DND-41 (cell line): ENCODE measurements around the gene CATSPERZ.

Experiments used
- ATAC-seq: fragments of 200-7000 bp; cut with Tn5 transposase; 3 replicates; pipeline ENCODE4 v1.9.1; 2021; ENCODE audit warnings: low read depth; ENCODE audit not compliant: insufficient read depth
- DNase-seq: peaks from one replicate; pipeline ENCODE4 v3.0.0-alpha.2; 2020
- H2AFZ ChIP-seq: 2 replicates; pipeline ENCODE4 v1.6.0; 2012; ENCODE audit warnings: low read depth, low read length
- H3K27ac ChIP-seq: 2 replicates; pipeline ENCODE4 v1.5.1; 2012; ENCODE audit warnings: low read length, inconsistent platforms
- H3K27me3 ChIP-seq: fragments of 200-600 bp; sonication (generic); 2 replicates; pipeline ENCODE4 v1.6.0; 2012; ENCODE audit warnings: low read length, mild to moderate bottlenecking, inconsistent platforms; ENCODE audit not compliant: insufficient read depth, poor library complexity
- H3K36me3 ChIP-seq: 2 replicates; pipeline ENCODE4 v1.5.1; 2012; ENCODE audit warnings: low read length, inconsistent platforms; ENCODE audit not compliant: insufficient read depth
- H3K4me1 ChIP-seq: 2 replicates; pipeline ENCODE4 v1.5.1; 2012; ENCODE audit warnings: mild to moderate bottlenecking, low read length; ENCODE audit not compliant: insufficient read depth
- H3K4me2 ChIP-seq: 2 replicates; pipeline ENCODE4 v1.6.0; 2012; ENCODE audit warnings: mild to moderate bottlenecking, moderate library complexity, low read length, inconsistent platforms; ENCODE audit not compliant: insufficient read depth
- H3K4me3 ChIP-seq, 2 experiments: fragments of 200-600 bp in 1 of 2; shearing (Covaris generic) in 1 of 2; 2 replicates each; pipeline ENCODE4 v1.5.1; 2012 to 2016; ENCODE audit warnings: inconsistent platforms in 2 of 2, low read length in 2 of 2, mild to moderate bottlenecking in 2 of 2, low read depth in 1 of 2, moderate library complexity in 1 of 2
- H3K79me2 ChIP-seq: 2 replicates; pipeline ENCODE4 v1.6.0; 2012; ENCODE audit warnings: low read length, inconsistent platforms; ENCODE audit not compliant: insufficient read depth
- H3K9ac ChIP-seq: 2 replicates; pipeline ENCODE4 v1.6.0; 2012; ENCODE audit warnings: low read depth, mild to moderate bottlenecking, inconsistent platforms, low read length, moderate library complexity
- H3K9me3 ChIP-seq: 2 replicates; pipeline ENCODE4 v1.5.1; 2012; ENCODE audit warnings: low read length, moderate library complexity, mild to moderate bottlenecking, inconsistent platforms; ENCODE audit not compliant: insufficient read depth, severe bottlenecking
- H4K20me1 ChIP-seq: 2 replicates; pipeline ENCODE4 v1.6.0; 2012; ENCODE audit warnings: low read length; ENCODE audit not compliant: insufficient read depth
- EZH2 ChIP-seq: IDR thresholded peaks from 3 replicates; pipeline ENCODE4 v1.6.1; 2012; ENCODE audit warnings: borderline replicate concordance, low read depth, mild to moderate bottlenecking, moderate library complexity, low read length, inconsistent platforms; ENCODE audit not compliant: severe bottlenecking
- TF ChIP-seq, protein P1 (sequence below): IDR thresholded peaks from 2 replicates; pipeline ENCODE4 v1.5.1; 2012; ENCODE audit warnings: borderline replicate concordance, low read length, moderate library complexity, mild to moderate bottlenecking; ENCODE audit not compliant: poor library complexity, severe bottlenecking; ENCODE audit errors: extremely low read depth

CATSPERZ gene

GRCh38 chr11:64283092-64283491, 17.1 kb upstream of the CATSPERZ start:
- no peak overlapping the region for H3K27ac ChIP-seq
- H3K9me3 ChIP-seq = no peaks in the 10 kb centered on the region
- H3K4me3 ChIP-seq = 0 out of 4 replicates have a peak overlapping the region, but pooled peaks of 1 of the 2 experiments have one; percentile 67
- H3K79me2 ChIP-seq = peaks cover 32% of the 10 kb centered on the region
- ATAC-seq (no peak), DNase-seq (no peak)
- H4K20me1 ChIP-seq = no peaks in the 10 kb centered on the region
- peaks cover 36% of the 10 kb centered on the region for H3K4me1 ChIP-seq
- peak overlapping the region; percentile 83 for H3K4me2 ChIP-seq
- TF ChIP-seq, protein P1, sequence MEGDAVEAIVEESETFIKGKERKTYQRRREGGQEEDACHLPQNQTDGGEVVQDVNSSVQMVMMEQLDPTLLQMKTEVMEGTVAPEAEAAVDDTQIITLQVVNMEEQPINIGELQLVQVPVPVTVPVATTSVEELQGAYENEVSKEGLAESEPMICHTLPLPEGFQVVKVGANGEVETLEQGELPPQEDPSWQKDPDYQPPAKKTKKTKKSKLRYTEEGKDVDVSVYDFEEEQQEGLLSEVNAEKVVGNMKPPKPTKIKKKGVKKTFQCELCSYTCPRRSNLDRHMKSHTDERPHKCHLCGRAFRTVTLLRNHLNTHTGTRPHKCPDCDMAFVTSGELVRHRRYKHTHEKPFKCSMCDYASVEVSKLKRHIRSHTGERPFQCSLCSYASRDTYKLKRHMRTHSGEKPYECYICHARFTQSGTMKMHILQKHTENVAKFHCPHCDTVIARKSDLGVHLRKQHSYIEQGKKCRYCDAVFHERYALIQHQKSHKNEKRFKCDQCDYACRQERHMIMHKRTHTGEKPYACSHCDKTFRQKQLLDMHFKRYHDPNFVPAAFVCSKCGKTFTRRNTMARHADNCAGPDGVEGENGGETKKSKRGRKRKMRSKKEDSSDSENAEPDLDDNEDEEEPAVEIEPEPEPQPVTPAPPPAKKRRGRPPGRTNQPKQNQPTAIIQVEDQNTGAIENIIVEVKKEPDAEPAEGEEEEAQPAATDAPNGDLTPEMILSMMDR = no peak
- TF ChIP-seq EZH2 = no peak
- H3K9ac ChIP-seq = peak overlapping the region; percentile 74
- peaks cover 29% of the 10 kb centered on the region for H3K36me3 ChIP-seq
- no peak overlapping the region for H2AFZ ChIP-seq
- H3K27me3 ChIP-seq = no peaks in the 10 kb centered on the region

GRCh38 chr11:64284048-64284961, 15.9 kb upstream of the CATSPERZ start, which contains the start of gene BAD:
TSS of gene BAD (minus strand) at chr11:64284665. CDS start at chr11:64284368, 297 bp downstream.
- TF ChIP-seq, protein P1 = peak; percentile 20
- TF ChIP-seq EZH2 = no peak
- H3K9me3 ChIP-seq = no peaks in the 10 kb centered on the region
- H4K20me1 ChIP-seq = no peaks in the 10 kb centered on the region
- no peaks in the 10 kb centered on the region for H3K27me3 ChIP-seq
- H3K9ac ChIP-seq = peak within 1 kb of the TSS; percentile 74
- peaks cover 30% of the 10 kb centered on the region for H3K79me2 ChIP-seq
- ATAC-seq = peak; percentile 89
- peak; percentile 95 for DNase-seq
- peak within 1 kb of the TSS; percentile 39 to 67; a peak in 3 of 4 replicates for H3K4me3 ChIP-seq
- peak within 1 kb of the TSS; percentile 71 for H3K27ac ChIP-seq
- H3K36me3 ChIP-seq = peaks cover 20% of the 10 kb centered on the region
- H3K4me1 ChIP-seq = peaks cover 36% of the 10 kb centered on the region
- peak within 1 kb of the TSS; percentile 83 for H3K4me2 ChIP-seq
- peak within 1 kb of the TSS; percentile 80 for H2AFZ ChIP-seq

GRCh38 chr11:64284962-64285884, 14.9 kb upstream of the CATSPERZ start, which contains the start of gene GPR137:
TSS of gene GPR137 (plus strand) at chr11:64285848. CDS start at chr11:64286525, 677 bp downstream.
- Histone ChIP-seq H3K36me3 (peaks cover 20% of the 10 kb centered on the region), H3K4me1 (peaks cover 36% of the 10 kb centered on the region), H2AFZ (peak within 1 kb of the TSS; percentile 80), H3K27ac (peak within 1 kb of the TSS; percentile 64), H3K27me3 (no peaks in the 10 kb centered on the region), H3K9ac (peak within 1 kb of the TSS; percentile 74), H4K20me1 (no peaks in the 10 kb centered on the region), H3K4me3 (peak within 1 kb of the TSS; percentile 39 to 67; a peak in 3 of 4 replicates), H3K79me2 (peaks cover 30% of the 10 kb centered on the region), H3K4me2 (peak within 1 kb of the TSS; percentile 83), H3K9me3 (no peaks in the 10 kb centered on the region)
- ATAC-seq (peak; percentile 58), DNase-seq (peak; percentile 90)
- no peak for TF ChIP-seq EZH2
